ENCODE measurements around the gene XIRP1. TPM values are rescaled to one million over a fixed set of nuclear protein-coding genes. Genes with fewer than 3 reads are reported as not detected.

The XIRP1 gene
- total RNA-seq, 4 donors from 2014 or later = 1.3 TPM; not detected in 3

DNA sequence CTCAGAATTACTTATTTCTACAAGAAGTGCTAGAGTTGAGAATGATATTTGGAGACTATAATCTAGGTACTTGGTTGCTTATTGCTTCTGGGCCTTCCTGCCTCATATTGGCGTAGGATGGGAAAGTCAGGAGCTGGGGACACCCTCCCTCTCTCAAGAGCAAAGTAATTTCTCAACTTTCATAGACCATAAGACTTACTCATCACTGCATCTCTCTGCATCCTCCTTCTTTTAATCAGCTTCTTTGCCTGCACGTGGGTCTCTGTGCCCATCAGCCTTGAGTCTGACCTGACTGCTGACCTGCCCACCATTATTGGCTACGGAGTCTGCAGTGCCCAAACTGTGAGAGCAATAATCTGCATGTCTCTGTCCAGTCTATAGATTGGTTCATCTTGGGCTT lies 27.3 kb upstream of the XIRP1 start:
- no peak for TF ChIP-seq POLR2AphosphoS5 (IDR thresholded peaks at IDR 0.05)
- Histone ChIP-seq H3K4me1 (peaks cover 0 to 4% (median 0%) of the 10 kb centered on the region in 4 donors), H3K4me3 (no peak overlapping the region), H3K9me3 (no peaks in the 10 kb centered on the region), H3K27ac (replicated peaks in 1 of 4) (no peak overlapping the region), H3K27me3 (no peaks in the 10 kb centered on the region), H3K36me3 (no peaks in the 10 kb centered on the region)
- intact Hi-C loops (cut with DNase I) = no loop called here
- WGBS = 86% methylated on average over 3 of the region's 3 CpGs
- peak; percentile 29 for DNase-seq (ENCODE audit: extremely low spot score)

DNA sequence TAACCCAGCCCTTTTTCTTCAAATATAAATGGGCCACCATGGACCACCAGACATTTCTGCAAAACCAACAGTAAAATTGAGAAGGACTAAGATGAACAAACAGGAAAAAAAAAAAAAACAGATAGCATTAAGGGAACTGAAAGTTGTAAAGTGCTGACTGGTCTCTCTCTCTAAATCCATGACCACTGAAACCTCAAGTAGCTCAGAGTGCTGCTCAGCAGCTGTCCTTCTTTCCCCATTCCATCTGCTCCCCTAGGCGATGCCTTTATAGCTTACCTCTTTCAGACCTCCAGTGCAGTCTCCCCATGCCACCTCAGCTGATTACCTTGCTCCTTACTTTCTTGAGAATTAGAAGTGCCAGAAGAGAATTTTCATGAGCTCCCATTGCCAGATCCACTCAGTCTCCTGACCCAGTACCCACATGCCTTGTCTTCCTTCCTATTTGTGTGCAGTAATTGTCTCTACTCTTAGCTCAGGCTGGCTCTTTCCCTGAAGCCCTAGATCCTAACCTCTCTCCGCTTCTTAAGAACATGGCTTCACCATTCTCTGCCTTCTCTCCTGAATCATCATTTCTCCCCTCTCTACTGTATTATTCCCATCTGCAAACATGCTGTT lies 23.9 kb upstream of the XIRP1 start:
- no peak for TF ChIP-seq EP300 (IDR thresholded peaks at IDR 0.05)
- no peak for TF ChIP-seq POLR2AphosphoS5 (IDR thresholded peaks at IDR 0.05)
- no peak for TF ChIP-seq POLR2A (IDR thresholded peaks at IDR 0.05; ENCODE audit: low read depth)
- TF ChIP-seq, protein P1, sequence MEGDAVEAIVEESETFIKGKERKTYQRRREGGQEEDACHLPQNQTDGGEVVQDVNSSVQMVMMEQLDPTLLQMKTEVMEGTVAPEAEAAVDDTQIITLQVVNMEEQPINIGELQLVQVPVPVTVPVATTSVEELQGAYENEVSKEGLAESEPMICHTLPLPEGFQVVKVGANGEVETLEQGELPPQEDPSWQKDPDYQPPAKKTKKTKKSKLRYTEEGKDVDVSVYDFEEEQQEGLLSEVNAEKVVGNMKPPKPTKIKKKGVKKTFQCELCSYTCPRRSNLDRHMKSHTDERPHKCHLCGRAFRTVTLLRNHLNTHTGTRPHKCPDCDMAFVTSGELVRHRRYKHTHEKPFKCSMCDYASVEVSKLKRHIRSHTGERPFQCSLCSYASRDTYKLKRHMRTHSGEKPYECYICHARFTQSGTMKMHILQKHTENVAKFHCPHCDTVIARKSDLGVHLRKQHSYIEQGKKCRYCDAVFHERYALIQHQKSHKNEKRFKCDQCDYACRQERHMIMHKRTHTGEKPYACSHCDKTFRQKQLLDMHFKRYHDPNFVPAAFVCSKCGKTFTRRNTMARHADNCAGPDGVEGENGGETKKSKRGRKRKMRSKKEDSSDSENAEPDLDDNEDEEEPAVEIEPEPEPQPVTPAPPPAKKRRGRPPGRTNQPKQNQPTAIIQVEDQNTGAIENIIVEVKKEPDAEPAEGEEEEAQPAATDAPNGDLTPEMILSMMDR (IDR thresholded peaks at IDR 0.05) = no peak
- peak; percentile 34 for DNase-seq (ENCODE audit: extremely low spot score)
- Histone ChIP-seq H3K9me3 (no peaks in the 10 kb centered on the region), H3K36me3 (no peaks in the 10 kb centered on the region), H3K4me3 (no peak overlapping the region), H3K27me3 (no peaks in the 10 kb centered on the region), H3K27ac (replicated peaks in 1 of 4) (no peak overlapping the region), H3K4me1 (peaks cover 0 to 4% (median 0%) of the 10 kb centered on the region in 4 donors)
- intact Hi-C loops (cut with DNase I) = no loop called here
- 86% methylated on average over 2 of the region's 2 CpGs for WGBS

DNA sequence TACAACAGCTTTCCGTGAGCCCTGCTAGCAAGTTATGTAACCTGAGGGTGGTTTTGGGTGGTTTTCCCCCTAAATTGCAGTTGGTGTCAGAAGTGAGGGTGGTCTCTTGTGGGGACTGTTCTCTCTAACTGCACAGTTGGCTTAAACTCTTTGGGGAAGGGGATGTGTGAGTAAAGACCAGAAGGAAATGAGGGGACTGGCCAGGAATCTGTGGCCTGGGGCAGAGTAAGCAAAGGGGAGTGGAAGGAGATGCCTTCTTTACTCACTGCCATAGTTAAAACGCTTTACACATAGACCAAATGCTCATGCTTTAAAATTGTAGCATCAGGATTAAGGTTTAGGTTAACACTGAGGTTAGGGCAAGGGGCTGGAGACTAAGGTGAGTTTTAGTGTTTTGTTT lies 21.2 kb upstream of the XIRP1 start:
- no peak for DNase-seq (ENCODE audit: extremely low spot score)
- Histone ChIP-seq H3K9me3 (no peaks in the 10 kb centered on the region), H3K4me1 (peaks cover 0 to 3% (median 0%) of the 10 kb centered on the region in 4 donors), H3K27ac (replicated peaks in 1 of 4) (no peak overlapping the region), H3K27me3 (no peaks in the 10 kb centered on the region), H3K4me3 (no peak overlapping the region), H3K36me3 (no peaks in the 10 kb centered on the region)
- 84% methylated on average over 2 of the region's 2 CpGs for WGBS
- TF ChIP-seq EP300 (IDR thresholded peaks at IDR 0.05) = no peak
- TF ChIP-seq POLR2AphosphoS5 (IDR thresholded peaks at IDR 0.05) = no peak
- TF ChIP-seq POLR2A (IDR thresholded peaks at IDR 0.05; ENCODE audit: low read depth) = no peak
- TF ChIP-seq, protein P1 (IDR thresholded peaks at IDR 0.05) = no peak
- intact Hi-C loops (cut with DNase I) = no loop called here

DNA sequence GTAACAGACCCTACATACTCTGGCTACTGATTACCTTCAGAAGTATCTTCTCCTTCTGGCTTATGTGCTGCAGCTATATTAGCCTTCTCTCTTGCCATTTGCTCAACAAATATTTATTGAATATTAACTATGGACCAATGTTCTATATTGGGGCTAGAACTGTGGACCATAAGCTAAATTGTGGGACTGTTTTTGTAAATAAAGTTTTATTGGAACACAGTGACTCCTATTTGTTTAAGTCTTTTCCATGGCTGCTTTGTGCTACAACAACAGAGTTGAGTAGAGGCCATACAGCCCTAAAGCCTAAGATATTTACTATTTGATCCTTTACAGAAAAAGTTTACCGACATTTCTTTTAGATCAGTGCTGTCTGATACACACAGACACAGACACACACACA lies 20.3 kb upstream of the XIRP1 start:
- no peak for TF ChIP-seq POLR2AphosphoS5 (IDR thresholded peaks at IDR 0.05)
- TF ChIP-seq, protein P1 (IDR thresholded peaks at IDR 0.05) = no peak
- TF ChIP-seq POLR2A (IDR thresholded peaks at IDR 0.05; ENCODE audit: low read depth) = no peak
- no peak for TF ChIP-seq EP300 (IDR thresholded peaks at IDR 0.05)
- DNase-seq (ENCODE audit: extremely low spot score) = peak; percentile 50
- H3K4me3 ChIP-seq = no peak overlapping the region
- WGBS = 100% methylated on average over 1 of the region's 1 CpG
- intact Hi-C loops (cut with DNase I) = no loop called here
- no peaks in the 10 kb centered on the region for H3K27me3 ChIP-seq
- H3K9me3 ChIP-seq = no peaks in the 10 kb centered on the region
- H3K27ac ChIP-seq (replicated peaks in 1 of 4) = no peak overlapping the region
- no peaks in the 10 kb centered on the region for H3K36me3 ChIP-seq
- H3K4me1 ChIP-seq = peaks cover 0 to 9% (median 2%) of the 10 kb centered on the region in 4 donors

DNA sequence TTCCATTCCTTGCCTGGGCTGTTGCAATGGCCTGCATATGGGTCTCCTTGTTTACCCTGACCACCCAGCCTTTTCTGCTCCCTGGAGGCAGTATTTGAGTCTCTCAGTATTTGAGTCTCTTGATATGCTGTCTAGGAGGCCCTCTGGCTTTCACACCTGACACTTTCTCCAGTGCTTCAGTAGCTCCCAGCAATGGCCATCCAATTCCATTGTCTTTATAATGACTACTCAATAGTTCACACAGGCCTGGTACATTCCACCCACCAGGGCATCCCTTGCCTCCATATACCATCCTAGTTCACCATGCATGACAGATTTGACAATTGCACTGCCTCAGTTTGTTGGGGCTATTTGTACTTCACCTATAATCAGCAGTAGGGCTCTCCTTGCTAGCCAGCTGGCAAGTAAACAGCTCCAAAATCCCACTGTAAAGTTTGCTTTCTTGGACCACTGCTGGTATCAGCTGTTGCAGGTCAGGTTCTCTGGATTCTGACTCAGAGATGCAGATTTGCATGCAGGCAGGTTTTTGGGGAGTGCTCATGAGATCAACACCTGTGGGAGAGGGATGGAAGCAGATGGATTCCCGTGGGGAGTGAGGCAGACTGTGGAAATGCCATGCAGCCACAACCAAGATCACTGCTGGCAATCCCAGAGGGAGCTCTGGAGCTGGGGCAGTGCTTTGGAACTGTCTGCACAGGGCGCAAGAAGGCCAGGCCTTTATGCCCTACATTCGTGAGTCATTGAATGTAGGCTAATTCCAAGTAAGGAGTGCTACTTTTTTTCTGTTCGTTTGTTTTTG lies 19.1 kb upstream of the XIRP1 start:
- H3K9me3 ChIP-seq = no peaks in the 10 kb centered on the region
- no peaks in the 10 kb centered on the region for H3K27me3 ChIP-seq
- no peak overlapping the region for H3K27ac ChIP-seq (replicated peaks in 1 of 4)
- no peak overlapping the region for H3K4me3 ChIP-seq
- WGBS = 82% methylated on average over 4 of the region's 4 CpGs
- peaks cover 0 to 9% (median 2%) of the 10 kb centered on the region in 4 donors for H3K4me1 ChIP-seq
- intact Hi-C loops (cut with DNase I) = no loop called here
- no peaks in the 10 kb centered on the region for H3K36me3 ChIP-seq
- peak; percentile 72 for DNase-seq (ENCODE audit: extremely low spot score)
- TF ChIP-seq, protein P1 (IDR thresholded peaks at IDR 0.05) = no peak
- TF ChIP-seq POLR2A (IDR thresholded peaks at IDR 0.05; ENCODE audit: low read depth) (no peak), POLR2AphosphoS5 (IDR thresholded peaks at IDR 0.05) (no peak), EP300 (IDR thresholded peaks at IDR 0.05) (no peak)
